SH-SY5Y (cell line): ENCODE data around the gene PICK1.

ENCODE experiments used
- GATA2 ChIP-seq: IDR thresholded peaks from 2 replicates; pipeline ENCODE4 v1.6.1; 2011; ENCODE audit warnings: mild to moderate bottlenecking, low read depth, low read length
- GATA3 ChIP-seq: IDR thresholded peaks from 2 replicates; pipeline ENCODE4 v1.6.1; 2011; ENCODE audit warnings: low read depth, mild to moderate bottlenecking, low read length, moderate library complexity

- TF ChIP-seq GATA2 = no peak
- TF ChIP-seq GATA3 = no peak
Measured at GRCh38 chr22:38065539-38065938, 8.3 kb downstream of the PICK1 start.
